Keratinocyte (primary cell): ENCODE results near the gene MTRR.
A peak's percentile ranks its signal among the peaks of the same experiment; 100 is the strongest.

Experiments
- EZH2 ChIP-seq: IDR thresholded peaks from one replicate; pipeline ENCODE4 v1.6.1; 2012; ENCODE audit warnings: inconsistent platforms, mild to moderate bottlenecking, low read length, moderate library complexity
- TF ChIP-seq, protein P1 (sequence below), 3 experiments: IDR thresholded peaks in 1 of 3; conservative IDR thresholded peaks in 1 of 3; optimal IDR thresholded peaks in 1 of 3; 2 replicates in 2 of 3; 3 replicates in 1 of 3; pipeline versions ENCODE3 to v1.5.1; 2011; ENCODE audit warnings: low read length in 3 of 3, mild to moderate bottlenecking in 3 of 3, moderate library complexity in 2 of 3, control low read depth in 1 of 3, inconsistent platforms in 1 of 3; ENCODE audit not compliant: insufficient read depth in 2 of 3; ENCODE audit errors: extremely low read depth in 1 of 3

DNA sequence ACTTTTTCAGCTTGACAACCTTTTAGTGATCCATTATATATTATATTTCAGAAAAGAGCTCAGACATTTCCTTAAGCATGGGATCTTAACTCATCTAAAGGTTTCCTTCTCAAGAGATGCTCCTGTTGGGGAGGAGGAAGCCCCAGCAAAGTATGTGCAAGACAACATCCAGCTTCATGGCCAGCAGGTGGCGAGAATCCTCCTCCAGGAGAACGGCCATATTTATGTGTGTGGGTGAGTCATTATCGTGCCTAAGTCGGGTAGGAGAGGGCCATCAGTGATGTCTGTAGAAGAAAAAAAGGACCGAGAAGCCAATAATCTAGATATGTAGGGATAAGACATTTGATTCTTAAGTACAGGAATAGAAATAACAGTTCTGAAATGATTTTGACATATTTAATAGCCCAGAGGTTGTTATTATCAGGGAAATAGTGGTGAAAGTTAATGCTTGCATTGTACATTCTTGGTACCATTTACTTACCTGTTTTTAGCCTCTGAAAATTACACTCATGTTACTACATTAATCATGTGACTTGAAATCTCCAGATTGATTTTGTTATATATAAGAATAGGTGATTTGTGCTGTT lies 28.2 kb downstream of the MTRR start:
- TF ChIP-seq, protein P1, sequence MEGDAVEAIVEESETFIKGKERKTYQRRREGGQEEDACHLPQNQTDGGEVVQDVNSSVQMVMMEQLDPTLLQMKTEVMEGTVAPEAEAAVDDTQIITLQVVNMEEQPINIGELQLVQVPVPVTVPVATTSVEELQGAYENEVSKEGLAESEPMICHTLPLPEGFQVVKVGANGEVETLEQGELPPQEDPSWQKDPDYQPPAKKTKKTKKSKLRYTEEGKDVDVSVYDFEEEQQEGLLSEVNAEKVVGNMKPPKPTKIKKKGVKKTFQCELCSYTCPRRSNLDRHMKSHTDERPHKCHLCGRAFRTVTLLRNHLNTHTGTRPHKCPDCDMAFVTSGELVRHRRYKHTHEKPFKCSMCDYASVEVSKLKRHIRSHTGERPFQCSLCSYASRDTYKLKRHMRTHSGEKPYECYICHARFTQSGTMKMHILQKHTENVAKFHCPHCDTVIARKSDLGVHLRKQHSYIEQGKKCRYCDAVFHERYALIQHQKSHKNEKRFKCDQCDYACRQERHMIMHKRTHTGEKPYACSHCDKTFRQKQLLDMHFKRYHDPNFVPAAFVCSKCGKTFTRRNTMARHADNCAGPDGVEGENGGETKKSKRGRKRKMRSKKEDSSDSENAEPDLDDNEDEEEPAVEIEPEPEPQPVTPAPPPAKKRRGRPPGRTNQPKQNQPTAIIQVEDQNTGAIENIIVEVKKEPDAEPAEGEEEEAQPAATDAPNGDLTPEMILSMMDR (optimal IDR thresholded peaks at IDR 0.05 in 1 of 3, IDR thresholded peaks at IDR 0.05 in 1 of 3, conservative IDR thresholded peaks at IDR 0.05 in 1 of 3; ENCODE audit: extremely low read depth in 1 of 3, insufficient read depth in 2 of 3, low read length in 3 of 3) = peak; percentile 35 to 57 (median 48)
- TF ChIP-seq EZH2 = no peak
